NCI-H524 (cell line): ENCODE measurements around the gene G6PC2.
"Not testable (repeated sequence)": the region's sequence is repeated elsewhere in the genome, so short reads cannot be mapped to it uniquely, and the experiment has no call there.

ENCODE experiments used
- DNase-seq, 2 experiments: peaks; one replicate each; lab custom pipeline; 2025; lab: John Stamatoyannopoulos, UW

G6PC2 gene

DNA sequence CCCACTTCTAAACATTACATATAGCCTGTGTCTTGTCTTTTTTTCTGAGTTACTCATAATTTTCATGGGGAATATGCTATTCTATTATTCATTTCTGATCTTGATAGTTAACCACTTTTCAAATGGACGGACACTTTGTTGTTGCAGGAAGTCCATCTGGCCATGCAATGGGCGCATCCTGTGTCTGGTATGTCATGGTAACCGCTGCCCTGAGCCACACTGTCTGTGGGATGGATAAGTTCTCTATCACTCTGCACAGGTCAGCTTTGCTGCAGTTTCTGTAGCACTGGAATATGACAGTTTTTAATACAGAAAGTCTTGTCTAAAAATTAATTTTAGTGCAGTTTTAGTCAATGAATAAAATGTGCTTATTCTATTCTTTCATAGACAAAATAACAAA is 3.3 kb downstream of the G6PC2 start:
- no peak for DNase-seq

DNA sequence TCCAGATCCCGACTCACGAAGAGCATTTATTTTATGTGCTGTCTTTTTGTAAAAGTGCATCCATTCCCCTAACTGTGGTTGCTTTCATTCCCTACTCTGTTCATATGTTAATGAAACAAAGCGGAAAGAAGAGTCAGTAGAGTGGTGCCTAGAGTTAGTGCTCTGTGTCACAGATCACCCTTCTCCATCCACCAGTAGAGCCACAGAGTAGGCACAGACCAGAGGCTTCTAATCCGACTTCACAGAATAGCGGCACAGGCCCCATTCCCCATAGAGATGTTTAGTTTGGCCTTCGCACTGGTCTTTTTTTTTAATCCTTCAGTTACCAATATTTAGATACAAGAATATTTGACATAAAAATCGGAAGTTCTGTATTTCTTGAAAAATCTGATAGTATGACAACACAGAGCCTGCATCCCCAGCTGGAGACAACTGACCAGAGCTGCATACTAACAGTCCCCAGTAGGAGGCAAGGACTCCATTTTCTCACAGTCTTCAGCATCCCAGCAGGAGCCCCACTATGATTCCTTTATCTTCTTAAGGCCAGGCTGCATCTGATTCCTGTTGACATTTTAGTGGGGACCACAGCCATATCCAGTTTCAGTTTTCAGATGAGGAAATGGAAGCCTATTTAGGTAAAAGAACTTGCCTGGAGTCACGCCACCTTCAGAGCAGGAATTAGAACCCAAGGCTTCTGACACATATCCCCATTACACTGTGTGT is 7.0 kb downstream of the G6PC2 start:
- DNase-seq: no peak

DNA sequence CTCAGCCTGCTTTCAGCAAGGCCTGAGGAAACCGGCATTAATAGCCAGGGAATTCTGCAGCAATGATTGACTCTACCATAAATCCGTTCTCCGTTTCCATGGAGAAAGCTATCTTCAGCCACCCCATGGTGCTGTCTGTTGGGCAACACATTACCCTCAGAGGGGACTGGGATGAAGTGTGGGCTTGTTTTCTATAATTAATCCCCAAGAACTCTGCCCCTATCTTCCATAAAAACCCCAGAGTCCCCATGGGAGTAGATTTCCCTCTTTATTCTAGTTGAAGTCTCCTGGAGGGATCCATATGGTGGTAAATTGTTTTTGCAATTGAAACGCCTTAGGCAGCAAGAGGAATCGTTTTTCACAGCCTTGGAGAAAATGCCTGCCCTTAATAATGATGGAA is 9.2 kb downstream of the G6PC2 start:
- peak; percentile 93 to 97 for DNase-seq

DNA sequence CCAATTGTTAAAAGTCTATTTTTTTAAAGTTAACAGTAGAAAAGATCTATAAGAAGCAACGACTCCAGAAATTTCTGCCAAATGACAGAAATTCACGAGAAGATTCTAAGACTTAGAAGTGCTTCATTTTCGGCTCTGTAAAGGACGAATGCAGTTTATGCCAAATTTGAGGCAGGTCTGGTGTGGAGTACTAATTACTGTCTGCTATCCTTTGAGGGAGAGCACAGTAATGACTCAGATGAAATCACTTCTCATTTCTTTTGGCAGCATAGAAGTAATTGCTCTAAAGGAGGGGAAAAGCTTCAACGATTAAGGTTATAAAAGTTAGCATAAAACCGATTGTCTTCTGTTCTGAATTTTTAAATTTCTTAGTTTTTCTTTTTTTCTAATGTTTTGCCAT is 11.4 kb downstream of the G6PC2 start:
- no peak for DNase-seq

DNA sequence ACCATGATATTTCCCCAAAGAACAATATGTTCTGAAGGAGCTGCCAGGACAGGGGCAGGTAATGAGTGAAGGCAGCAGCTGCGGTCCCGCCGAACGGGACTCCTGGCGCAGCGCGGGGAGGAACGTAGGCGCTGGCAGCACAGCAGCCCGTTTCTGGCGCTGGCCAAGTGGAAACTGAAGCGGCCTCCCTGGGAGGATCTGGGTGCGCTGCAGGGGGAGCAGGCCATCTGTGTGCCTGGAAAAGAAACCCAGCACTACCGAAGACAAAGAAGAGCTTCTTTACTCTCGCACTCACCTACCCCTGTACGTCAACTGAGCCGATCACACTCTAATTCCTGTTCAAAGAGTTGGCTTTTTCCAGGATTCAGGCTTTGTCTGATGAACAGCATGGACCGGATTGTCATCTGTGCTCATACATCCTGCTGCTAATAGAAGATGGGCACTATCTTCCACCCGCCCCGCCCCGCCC is 11.8 kb downstream of the G6PC2 start:
- DNase-seq: peak; percentile 74 to 88

DNA sequence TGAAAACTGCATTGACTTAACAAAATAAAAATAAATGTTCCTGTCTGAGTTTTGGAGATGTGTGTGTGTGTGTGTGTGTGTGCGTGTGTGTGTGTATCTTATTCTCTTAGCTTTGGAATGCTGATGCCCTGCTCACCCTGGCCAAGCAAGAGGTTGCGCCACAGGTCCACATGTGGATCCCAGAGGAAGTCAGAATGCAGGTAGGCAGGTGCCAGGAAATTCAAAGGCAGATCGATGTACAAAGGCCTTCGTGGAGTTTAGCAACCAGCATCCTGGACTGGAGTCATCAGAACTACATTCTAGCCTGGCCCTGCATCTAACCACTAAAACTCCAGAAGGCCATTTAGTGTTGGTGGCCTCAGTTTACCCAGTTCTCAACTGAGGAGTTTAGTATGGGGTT is 12.4 kb downstream of the G6PC2 start:
- DNase-seq: peak in 1 of 2 experiments; percentile 5

DNA sequence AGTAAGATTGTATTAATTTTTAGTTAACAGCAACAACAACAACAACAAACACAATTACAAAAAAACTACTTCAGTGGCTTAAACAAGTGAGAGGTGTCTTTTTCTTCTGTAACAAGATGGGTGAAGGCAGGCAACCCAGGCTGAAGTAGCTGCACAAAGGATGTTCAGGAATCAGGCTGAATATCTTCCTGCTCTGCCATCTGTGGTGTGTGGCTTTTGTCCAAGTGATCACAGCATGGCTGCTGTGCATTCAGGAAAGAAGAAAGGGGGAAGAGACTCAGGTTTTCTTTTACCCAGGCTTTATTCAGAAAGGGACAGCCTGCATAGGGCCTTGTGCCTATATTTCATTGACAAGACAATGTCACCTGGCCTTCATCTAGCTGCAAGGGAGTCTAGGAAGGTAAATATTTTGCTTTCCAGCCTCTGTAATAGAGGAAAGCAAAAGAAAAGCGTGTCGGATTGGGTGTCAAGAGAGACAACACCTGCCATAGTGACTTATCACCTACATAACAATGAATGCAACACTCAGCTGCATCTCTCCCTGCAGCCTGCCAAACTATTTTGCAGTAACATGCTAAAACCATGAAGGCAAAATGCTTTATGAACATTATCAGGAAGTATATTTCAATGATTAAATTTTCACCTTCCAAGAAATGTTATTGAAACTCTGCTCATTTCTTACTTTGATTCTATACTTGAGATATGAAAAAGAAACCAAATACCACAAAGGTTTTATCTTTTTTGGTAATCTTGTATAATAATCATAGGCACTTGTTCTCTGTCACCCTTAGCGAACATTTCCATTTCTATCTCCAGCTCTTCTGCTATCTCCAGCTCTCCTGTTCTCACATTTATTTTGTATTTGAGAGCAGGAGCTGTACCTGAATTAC is 14.6 kb downstream of the G6PC2 start:
- peak; percentile 46 to 72 for DNase-seq

DNA sequence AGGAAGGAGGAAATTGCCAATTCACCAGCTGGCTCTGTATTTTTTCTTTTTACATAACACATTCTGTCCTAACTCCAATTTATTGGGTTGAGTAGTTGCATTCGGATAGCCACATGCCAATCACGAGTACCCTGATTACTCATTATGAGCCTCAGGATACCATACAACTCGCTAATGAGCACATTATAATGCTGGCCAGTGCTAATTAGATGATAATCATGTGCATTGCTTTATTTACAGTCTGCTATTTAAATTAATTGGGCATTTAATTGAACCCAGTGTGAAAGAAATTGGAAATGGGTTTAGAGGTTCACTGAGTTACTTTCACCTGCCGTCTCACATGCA is 15.2 kb downstream of the G6PC2 start:
- DNase-seq: no peak

DNA sequence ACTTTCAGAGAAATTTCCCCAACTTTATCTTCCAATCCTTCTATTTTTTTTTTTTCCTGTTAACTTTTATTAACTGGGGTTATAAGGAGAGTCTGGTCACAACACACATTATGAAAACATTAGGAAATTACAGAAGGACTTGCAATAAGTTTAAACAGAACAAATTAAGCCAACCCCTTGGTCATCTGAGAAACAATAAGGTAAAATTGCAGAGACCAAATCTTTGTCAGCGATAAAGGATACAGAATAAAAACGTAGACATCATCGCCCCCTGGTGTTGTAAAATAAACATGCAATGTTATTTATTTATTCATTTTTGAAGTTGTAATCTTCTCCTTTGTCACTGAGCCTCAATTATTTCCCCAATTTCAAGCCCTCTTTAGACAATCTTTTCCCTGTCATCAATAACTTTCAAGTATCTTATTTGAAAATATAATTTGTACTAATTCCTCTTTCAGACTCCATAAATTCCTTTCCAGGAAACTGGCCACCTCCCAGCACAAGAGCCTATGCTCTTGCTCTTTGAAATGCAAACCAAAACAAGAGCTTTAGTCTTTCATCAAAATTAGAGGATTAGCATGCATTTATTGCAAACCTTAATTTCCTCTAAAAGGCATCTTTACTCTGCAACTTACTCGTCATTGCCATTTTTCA is 19.5 kb downstream of the G6PC2 start:
- DNase-seq: peak in 1 of 2 experiments; percentile 49

DNA sequence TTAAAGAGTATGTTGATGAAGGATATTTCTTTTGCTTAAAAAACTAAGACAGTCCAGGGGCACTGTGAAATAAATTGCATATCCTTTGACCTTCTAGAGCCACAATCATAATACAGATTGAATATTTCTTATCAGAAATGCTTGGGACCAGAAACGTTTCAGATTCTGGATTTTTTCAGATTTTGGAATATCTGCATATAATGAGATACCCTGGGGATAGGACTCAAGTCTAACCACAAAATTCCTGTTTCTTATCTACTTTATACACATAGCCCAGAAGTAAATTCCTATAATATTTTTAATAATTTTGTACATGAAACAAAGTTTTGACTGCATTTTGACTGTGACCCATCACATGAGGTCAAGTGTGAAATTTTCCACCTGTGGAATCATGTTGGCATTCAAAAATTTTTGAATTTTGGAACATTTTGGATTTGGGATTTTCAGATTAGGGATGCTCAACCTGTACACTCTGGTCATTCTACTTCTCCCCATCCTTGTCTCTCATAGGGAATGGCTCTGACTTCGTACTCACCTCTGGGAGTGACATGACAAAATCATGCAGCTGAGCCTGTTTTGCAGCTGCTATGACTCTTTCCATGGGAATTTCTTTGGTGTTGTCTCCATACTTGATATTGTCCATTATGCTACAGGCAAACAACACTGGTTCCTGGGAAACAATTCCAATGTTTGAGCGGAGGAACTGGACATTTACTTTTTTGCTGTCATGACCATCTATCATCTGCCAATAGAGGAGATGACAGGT is 25.7 kb downstream of the G6PC2 start:
- no peak for DNase-seq

DNA sequence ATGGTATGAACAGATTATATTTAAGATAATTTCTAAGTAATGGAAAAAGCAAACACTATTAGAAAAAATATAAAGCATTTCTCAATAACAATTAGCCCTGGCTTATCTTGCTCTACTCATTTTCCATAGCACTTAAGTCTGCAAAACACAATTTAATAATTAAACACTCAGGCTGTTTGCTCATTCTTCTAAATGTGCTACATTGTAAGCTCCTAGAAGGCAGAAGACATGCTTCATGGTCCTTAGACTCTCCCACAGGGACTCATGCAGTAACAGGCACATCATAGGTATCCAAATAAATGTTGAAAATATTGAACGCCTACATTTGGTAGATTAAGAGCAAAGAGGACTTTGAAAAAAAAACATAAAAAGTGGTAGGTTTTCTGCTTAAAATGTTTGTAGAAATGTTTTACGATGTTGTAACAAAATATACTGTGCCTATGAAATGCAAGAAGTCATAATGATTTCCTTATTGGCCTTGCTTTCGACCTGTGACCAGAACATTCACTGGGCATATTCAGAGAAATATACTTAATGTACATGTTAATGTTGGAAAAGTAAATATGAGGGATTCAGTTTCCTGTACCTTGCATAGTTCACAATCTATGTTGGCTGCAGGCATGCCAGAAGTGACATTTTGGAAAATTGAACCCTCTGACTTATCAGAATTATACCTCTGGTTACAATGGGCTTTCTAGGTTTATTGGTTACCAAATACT is 27.2 kb downstream of the G6PC2 start:
- DNase-seq: no peak

DNA sequence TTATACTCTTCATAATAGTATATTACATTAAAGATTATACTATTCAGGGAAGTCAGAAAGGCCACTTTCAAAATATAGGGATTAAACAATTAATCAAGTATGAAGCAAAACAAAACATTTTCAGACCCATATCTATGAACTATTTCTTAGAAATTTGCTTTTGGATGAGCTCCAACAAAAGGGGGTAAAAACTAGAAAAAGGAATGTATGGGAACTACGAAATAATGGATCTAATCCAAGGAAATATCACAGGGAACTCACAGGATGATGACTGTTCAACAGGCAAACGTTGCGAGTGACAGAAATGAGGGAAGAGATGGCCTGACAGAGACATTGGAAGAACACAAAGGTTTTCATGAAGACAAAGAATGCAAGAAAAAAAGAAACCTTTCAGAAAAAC is 27.9 kb downstream of the G6PC2 start:
- no peak for DNase-seq

DNA sequence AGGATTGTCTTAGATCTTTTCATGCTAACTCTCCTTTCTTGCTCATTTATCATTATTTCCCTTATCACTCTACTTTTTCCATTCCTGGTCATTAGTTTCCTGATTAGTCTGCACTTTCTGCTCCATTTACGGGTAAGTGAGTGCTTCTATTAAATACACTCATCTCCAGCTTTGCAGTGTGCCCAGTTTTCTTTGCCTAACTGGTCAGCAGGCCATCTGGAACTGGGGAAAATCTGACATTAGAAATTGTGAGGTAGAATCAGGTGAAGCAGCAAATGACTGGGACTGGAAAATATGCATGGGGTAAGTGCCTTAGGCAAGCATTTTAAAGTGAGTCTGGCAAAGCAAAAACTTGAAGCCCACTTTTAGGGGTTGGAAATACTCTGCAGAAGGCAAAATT is 29.2 kb downstream of the G6PC2 start:
- no peak for DNase-seq

DNA sequence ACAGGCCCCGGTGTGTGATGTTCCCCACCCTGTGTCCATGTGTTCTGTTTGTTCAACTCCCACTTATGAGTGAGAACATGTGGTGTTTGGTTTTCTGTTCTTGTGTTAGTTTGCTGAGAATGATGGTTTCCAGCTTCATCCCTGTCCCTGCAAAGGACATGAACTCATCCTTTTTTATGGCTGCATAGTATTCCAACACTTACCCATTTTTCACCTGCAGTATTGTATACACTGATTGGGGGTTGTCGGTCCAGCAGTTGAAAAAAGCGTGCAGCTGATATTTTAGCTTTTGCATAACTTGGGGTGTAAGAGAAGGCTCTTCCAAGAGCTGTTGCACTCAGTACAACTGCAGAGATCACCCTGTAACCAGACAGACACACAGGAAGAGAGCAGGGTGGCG is 31.1 kb downstream of the G6PC2 start:
- not testable (repeated sequence) for DNase-seq

DNA sequence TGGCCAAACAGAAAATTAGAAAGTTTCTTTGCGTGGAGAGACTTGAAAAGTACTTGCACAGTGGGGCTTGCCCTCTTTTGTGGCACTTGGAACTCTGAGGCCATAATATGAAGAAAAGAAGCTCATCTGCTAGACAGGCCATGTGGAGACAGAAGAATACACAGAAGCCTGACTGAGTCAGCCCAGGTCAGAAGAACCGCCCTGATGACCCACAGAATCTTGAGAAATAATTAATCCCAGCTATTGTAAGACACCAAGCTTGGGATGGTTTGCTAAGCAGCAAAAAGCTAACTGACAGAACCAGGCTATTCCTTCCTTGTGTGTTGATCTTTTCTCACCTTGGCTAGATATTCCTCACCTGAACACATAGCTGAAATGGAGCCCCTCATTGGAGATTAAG is 33.7 kb downstream of the G6PC2 start:
- DNase-seq: no peak

DNA sequence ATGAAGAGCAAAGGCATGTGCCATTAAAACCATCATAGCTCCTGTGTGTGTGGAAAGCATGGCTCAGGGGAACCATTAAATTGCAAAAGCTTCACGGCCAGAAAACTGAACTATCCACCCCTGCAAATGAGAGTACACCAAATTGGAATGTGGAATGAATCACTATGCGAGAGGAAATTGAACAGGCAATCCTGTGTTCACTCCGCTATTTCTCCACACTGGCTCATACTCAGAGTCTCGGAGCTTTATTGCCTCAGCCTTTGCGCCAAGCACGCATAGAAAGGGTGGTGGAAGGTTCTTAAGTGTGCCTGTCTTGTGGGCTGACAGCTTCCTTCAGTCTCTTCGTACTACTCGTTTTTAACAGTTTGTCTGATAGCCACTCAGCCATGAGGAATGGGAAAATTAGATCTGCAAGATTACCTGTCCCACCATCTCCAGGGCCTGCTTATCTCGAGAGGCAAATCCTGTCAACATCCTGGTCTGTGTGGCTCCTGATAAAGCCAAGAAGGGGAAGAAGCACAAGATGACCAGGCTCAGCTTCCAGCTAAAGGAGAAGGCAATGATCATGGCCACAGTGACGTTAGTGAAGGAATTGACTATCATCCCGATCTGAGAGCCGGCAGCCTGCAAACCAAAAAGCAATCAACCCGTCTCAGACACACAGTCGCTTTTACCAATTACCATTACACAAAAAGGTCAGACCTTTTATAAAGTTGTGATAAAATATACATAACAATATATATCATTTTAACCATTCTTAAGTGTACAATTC is 34.9 kb downstream of the G6PC2 start:
- no peak for DNase-seq

DNA sequence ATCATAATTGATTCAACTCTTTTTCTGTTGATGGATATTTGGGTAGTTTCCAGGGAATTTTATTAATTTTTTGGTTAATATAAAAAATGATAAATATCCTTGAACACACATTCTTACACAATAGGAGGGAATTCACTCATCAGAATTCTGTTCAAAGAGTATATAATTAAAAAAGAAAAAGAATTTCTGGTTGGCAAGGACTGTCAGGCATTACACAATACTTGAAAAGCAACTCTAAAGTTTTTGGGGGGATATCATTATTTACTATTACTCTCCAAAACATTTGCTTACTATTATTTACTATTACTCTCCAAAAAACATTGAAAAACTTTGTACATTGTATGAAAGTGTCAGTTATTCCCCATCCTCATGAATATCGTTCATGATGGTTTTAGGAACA is 38.0 kb downstream of the G6PC2 start:
- DNase-seq: no peak

DNA sequence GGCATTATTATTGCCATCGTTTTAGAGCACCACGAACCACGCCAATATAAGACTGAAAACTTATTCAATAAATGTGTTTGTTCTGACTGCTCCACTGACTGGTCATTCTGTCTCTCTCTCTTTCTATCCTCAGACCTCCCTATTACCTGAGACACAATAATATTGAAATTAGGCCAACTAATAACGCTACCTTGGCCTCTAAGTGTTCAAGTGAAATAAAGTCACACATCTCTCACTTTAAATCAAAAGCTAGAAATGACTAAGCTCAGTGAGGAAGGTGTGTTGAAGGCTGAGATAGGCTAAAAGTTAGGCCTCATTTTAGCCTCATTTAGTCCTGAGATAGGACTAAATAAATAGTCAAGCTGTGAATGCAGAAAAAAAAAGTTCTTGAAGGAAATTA is 38.8 kb downstream of the G6PC2 start:
- DNase-seq: no peak

DNA sequence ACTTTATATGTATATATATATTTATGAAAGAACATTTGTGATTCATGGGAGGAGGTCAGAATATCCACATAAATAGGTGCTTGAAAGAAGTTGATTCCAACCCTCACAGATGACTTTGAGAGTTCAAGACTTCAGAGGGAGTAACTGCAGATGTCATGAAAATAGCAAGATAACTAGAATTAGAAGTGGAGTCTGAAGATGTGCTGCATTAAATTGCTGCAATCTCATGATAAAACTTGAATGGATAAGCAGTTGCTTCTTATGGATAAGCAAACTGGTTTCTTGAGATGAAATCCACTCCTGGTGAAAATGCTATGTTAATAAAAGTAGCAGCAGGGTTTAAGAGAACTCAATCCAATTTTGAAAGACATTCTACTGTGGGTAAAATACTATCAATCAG is 40.2 kb downstream of the G6PC2 start:
- no peak for DNase-seq

DNA sequence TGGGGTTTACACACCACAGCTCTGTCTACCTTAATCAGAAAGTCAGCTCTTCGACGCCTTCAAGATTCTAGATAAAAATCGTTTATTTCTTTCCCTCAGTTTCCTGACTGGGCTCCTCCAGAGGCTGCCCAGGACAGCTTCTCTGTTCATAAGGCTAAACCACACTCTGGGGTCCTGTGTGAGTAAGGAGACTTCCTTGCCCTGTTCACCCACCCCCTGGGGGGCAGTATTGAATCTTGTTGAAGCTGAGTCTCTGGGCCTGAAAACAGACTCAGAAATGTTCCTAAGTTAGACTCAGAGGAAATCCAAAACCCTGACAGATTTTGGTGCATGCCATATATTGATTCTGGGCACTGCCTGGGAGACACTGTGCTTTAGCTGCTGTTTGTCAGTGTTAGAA is 43.0 kb downstream of the G6PC2 start:
- DNase-seq: no peak

DNA sequence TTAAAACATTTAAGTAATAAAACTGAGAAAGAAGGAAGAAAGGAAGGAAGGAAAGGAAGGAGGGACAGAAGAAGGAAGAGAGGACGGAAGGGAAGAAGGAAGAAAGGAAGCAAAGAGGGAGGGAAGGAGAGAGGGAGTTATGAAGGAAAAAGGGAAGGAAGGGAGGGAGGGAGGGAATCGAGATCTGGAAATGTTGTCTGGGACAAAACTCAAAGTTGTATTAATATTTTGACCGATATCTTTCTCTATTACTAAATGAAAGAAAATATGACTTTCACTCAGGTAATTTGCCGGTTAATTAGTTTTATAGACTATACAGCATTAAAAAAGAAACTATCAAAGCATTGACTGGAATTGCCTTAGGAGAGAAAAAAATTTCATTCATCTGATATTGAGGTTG is 44.4 kb downstream of the G6PC2 start:
- DNase-seq: no peak
